Measurements from ENCODE around the gene ZBTB20. TPM values are rescaled to one million over a fixed set of nuclear protein-coding genes. Genes with fewer than 3 reads are reported as not detected.

Gene ZBTB20
- total and polyA plus RNA-seq, 4 donors, result 0.88 to 83.2 (median 20.4) TPM

DNA sequence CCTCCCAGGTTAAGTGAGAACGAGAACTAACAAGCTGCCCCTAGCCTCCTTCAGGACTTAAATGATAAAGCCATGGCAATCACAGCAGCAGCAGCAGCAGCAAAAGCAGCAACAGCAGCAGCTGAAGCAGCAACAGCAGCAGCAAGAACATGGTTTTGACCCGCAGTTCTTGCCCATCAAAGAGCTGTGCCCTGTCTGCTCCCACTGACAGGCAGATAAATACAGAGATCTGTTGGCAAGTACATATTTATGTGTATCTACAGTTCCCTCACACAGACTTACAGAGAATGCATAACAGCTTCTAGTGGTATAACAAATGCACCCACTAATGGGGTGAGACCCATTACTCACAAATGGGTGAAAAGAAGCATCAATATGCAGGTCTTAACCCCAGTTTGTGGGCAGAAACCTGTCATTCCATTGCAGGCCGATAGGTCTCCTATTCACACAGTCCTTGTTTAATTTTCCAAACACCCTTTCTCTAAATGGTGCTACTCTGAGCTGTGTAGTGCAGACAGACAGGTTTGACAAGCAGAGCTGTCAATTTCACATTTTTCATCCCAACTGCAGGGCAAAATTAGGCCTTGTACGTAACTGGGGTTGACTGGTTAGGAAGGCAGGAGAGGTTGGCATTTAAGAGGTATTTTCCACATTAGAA is 537.0 kb downstream of the ZBTB20 start (continued):
- TF ChIP-seq FOXA1 (IDR thresholded peaks at IDR 0.05) (no peak), YY1 (IDR thresholded peaks at IDR 0.05) (no peak), RAD21 (IDR thresholded peaks at IDR 0.05) (no peak), EGR1 (IDR thresholded peaks at IDR 0.05; ENCODE audit: low read depth in 2 of 2) (no peak), FOXA2 (IDR thresholded peaks at IDR 0.05) (no peak)

DNA sequence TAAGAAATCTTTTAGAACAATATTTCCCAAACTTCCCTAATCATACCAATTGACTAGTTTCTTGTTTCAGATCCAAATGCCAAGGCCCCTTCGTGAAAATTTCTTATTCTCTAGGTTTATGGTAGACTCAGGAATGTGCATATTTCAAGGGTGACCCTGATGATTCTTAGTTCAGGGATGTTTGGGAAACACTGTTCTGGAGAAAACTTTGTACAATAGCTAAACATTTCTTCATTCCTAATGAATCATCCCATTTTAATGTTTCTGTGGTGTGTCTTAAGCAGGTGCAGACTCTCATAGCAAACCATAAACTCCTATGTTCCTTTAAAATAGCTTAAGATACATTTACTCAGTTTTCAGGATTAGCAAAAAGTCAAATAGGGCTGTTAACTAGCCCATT is 538.8 kb downstream of the ZBTB20 start:
- H3K9ac ChIP-seq (ENCODE audit: low read depth in 1 of 2, low read length in 2 of 2), result no peak overlapping the region
- WGBS, result 92% methylated on average over 1 of the region's 1 CpG
- H3K4me1 ChIP-seq (ENCODE audit: control insufficient read depth in 4 of 4, insufficient read depth in 4 of 4, low read length in 3 of 4), result peaks cover 0 to 4% (median 0%) of the 10 kb centered on the region in 4 donors
- H3K4me3 ChIP-seq (ENCODE audit: low read depth in 1 of 3, low read length in 3 of 3), result no peak overlapping the region
- H3K36me3 ChIP-seq (ENCODE audit: control insufficient read depth in 4 of 4, insufficient read depth in 3 of 4, low read depth in 1 of 4, low read length in 3 of 4), result peaks cover 0 to 5% (median 0%) of the 10 kb centered on the region in 4 donors
- no peaks in the 10 kb centered on the region for H3K9me3 ChIP-seq (ENCODE audit: control insufficient read depth in 4 of 4, low read length in 3 of 4)
- no peak overlapping the region for H3K27ac ChIP-seq (ENCODE audit: low read depth in 1 of 2, low read length in 2 of 2)
- no peaks in the 10 kb centered on the region for H3K27me3 ChIP-seq (ENCODE audit: control insufficient read depth in 4 of 4, insufficient read depth in 4 of 4, low read length in 3 of 4)
- no peak for DNase-seq (ENCODE audit: low spot score)
- TF ChIP-seq EGR1 (IDR thresholded peaks at IDR 0.05; ENCODE audit: low read depth in 2 of 2) (no peak), HNF4A (conservative IDR thresholded peaks at IDR 0.05) (no peak), FOXA2 (IDR thresholded peaks at IDR 0.05) (no peak), TAF1 (conservative IDR thresholded peaks at IDR 0.05) (no peak)
- TF ChIP-seq, protein P1, sequence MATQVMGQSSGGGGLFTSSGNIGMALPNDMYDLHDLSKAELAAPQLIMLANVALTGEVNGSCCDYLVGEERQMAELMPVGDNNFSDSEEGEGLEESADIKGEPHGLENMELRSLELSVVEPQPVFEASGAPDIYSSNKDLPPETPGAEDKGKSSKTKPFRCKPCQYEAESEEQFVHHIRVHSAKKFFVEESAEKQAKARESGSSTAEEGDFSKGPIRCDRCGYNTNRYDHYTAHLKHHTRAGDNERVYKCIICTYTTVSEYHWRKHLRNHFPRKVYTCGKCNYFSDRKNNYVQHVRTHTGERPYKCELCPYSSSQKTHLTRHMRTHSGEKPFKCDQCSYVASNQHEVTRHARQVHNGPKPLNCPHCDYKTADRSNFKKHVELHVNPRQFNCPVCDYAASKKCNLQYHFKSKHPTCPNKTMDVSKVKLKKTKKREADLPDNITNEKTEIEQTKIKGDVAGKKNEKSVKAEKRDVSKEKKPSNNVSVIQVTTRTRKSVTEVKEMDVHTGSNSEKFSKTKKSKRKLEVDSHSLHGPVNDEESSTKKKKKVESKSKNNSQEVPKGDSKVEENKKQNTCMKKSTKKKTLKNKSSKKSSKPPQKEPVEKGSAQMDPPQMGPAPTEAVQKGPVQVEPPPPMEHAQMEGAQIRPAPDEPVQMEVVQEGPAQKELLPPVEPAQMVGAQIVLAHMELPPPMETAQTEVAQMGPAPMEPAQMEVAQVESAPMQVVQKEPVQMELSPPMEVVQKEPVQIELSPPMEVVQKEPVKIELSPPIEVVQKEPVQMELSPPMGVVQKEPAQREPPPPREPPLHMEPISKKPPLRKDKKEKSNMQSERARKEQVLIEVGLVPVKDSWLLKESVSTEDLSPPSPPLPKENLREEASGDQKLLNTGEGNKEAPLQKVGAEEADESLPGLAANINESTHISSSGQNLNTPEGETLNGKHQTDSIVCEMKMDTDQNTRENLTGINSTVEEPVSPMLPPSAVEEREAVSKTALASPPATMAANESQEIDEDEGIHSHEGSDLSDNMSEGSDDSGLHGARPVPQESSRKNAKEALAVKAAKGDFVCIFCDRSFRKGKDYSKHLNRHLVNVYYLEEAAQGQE (IDR thresholded peaks at IDR 0.05), result no peak

DNA sequence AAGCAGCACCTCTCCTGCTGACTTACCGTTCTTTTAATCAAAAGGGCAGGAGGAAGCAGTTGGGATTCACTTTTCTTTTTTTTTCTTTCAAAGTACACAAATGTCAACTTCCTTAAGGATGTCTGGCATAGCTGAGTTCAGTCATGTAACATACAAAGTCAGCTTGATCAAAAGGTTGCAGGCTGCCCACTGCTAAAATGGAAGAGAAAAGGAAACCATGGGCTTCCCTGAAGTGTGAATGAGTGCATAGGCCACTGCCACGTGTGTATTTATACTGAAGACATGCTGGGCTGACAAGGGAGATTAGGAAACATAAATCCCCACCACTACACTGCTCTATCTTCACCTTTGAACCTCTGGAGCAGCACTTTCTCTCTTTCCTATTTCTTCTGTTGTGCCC is 540.8 kb downstream of the ZBTB20 start:
- H3K9ac ChIP-seq (ENCODE audit: low read depth in 1 of 2, low read length in 2 of 2), result no peak overlapping the region
- H3K4me3 ChIP-seq (ENCODE audit: low read depth in 1 of 3, low read length in 3 of 3), result no peak overlapping the region
- H3K9me3 ChIP-seq (ENCODE audit: control insufficient read depth in 4 of 4, low read length in 3 of 4), result no peaks in the 10 kb centered on the region
- H3K36me3 ChIP-seq (ENCODE audit: control insufficient read depth in 4 of 4, insufficient read depth in 3 of 4, low read depth in 1 of 4, low read length in 3 of 4), result peaks cover 0 to 5% (median 0%) of the 10 kb centered on the region in 4 donors
- DNase-seq (ENCODE audit: low spot score), result no peak
- TF ChIP-seq EGR1 (IDR thresholded peaks at IDR 0.05; ENCODE audit: low read depth in 2 of 2) (no peak), TAF1 (conservative IDR thresholded peaks at IDR 0.05) (no peak), JUND (IDR thresholded peaks at IDR 0.05) (no peak), FOXA1 (IDR thresholded peaks at IDR 0.05) (no peak), FOXA2 (IDR thresholded peaks at IDR 0.05) (no peak), RXRA (IDR thresholded peaks at IDR 0.05) (no peak), HNF4G (IDR thresholded peaks at IDR 0.05) (no peak)
- TF ChIP-seq, protein P2, sequence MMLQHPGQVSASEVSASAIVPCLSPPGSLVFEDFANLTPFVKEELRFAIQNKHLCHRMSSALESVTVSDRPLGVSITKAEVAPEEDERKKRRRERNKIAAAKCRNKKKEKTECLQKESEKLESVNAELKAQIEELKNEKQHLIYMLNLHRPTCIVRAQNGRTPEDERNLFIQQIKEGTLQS (IDR thresholded peaks at IDR 0.05), result no peak
- TF ChIP-seq, protein P3, sequence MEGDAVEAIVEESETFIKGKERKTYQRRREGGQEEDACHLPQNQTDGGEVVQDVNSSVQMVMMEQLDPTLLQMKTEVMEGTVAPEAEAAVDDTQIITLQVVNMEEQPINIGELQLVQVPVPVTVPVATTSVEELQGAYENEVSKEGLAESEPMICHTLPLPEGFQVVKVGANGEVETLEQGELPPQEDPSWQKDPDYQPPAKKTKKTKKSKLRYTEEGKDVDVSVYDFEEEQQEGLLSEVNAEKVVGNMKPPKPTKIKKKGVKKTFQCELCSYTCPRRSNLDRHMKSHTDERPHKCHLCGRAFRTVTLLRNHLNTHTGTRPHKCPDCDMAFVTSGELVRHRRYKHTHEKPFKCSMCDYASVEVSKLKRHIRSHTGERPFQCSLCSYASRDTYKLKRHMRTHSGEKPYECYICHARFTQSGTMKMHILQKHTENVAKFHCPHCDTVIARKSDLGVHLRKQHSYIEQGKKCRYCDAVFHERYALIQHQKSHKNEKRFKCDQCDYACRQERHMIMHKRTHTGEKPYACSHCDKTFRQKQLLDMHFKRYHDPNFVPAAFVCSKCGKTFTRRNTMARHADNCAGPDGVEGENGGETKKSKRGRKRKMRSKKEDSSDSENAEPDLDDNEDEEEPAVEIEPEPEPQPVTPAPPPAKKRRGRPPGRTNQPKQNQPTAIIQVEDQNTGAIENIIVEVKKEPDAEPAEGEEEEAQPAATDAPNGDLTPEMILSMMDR (IDR thresholded peaks at IDR 0.05; ENCODE audit: low read depth, low read length, missing input control), result no peak
- TF ChIP-seq, protein P1 (IDR thresholded peaks at IDR 0.05), result no peak
- no peak overlapping the region for H3K27ac ChIP-seq (ENCODE audit: low read depth in 1 of 2, low read length in 2 of 2)
- no peaks in the 10 kb centered on the region for H3K27me3 ChIP-seq (ENCODE audit: control insufficient read depth in 4 of 4, insufficient read depth in 4 of 4, low read length in 3 of 4)
- peaks cover 0 to 2% (median 0%) of the 10 kb centered on the region in 4 donors for H3K4me1 ChIP-seq (ENCODE audit: control insufficient read depth in 4 of 4, insufficient read depth in 4 of 4, low read length in 3 of 4)
- WGBS, result 35% methylated on average over 2 of the region's 2 CpGs

All from liver (tissue), 9 donors.